Thoracic aorta (tissue), 2 donors: ENCODE results near the gene PIAS2. TPM values are rescaled to one million over a fixed set of nuclear protein-coding genes. Genes with fewer than 3 reads are reported as not detected.

ENCODE experiments used
- ATAC-seq: fragments of 150-250 bp; one replicate; pipeline ENCODE4 v1.8.0; 2017; ENCODE audit warnings: low read depth; ENCODE audit not compliant: insufficient number of reproducible peaks, low FRiP score
- DNase-seq: peaks from one replicate; pipeline ENCODE4 v3.0.0-alpha.2; 2020; ENCODE audit warnings: low spot score
- H3K27ac ChIP-seq, 2 donors: fragments of 200-600 bp; sonication (generic); 1 replicate in 1 of 2; 2 replicates in 1 of 2; pipeline ENCODE4 v1.5.1; 2016; ENCODE audit warnings: mild to moderate bottlenecking in 2 of 2, moderate library complexity in 2 of 2
- H3K27me3 ChIP-seq: fragments of 200-600 bp; sonication (generic); replicated peaks from 2 replicates; pipeline ENCODE4 v1.6.0; 2016; ENCODE audit warnings: mild to moderate bottlenecking; ENCODE audit not compliant: insufficient read depth
- H3K36me3 ChIP-seq: fragments of 200-600 bp; sonication (generic); one replicate; pipeline ENCODE4 v1.5.1; 2016
- H3K4me1 ChIP-seq, 2 donors: fragments of 200-600 bp; sonication (generic); 1 replicate in 1 of 2; 2 replicates in 1 of 2; pipeline versions ENCODE4 v1.5.1 to v1.6.0; 2016; ENCODE audit warnings: low read depth in 2 of 2, mild to moderate bottlenecking in 1 of 2; ENCODE audit not compliant: control insufficient read depth in 1 of 2
- H3K4me3 ChIP-seq: fragments of 200-600 bp; sonication (generic); 2 replicates; pipeline ENCODE4 v1.5.1; 2016; ENCODE audit warnings: mild to moderate bottlenecking
- H3K9me3 ChIP-seq: fragments of 200-600 bp; sonication (generic); 2 replicates; pipeline ENCODE4 v1.5.1; 2016
- total RNA-seq, 2 donors: library from RNA; depleted of rRNA; stranded (reverse); fragments of >200 nt; gene quantifications; one replicate each; pipeline versions ENCODE4 v1.1.0 to v1.2.3, GENCODE V29; 2016
- TF ChIP-seq, protein P1 (sequence below): fragments of 200-600 bp; sonication (generic); IDR thresholded peaks from one replicate; pipeline ENCODE4 v1.5.1; 2019; ENCODE audit warnings: antibody characterized with exemption

The PIAS2 gene
- total RNA-seq, 2 donors from 2014 or later: 30.6 to 38.2 TPM

- peaks cover 9 to 13% of the 10 kb centered on the region in 2 donors for H3K4me1 ChIP-seq
- peaks cover 14% of the 10 kb centered on the region for H3K36me3 ChIP-seq
- no peaks in the 10 kb centered on the region for H3K9me3 ChIP-seq
- no peak overlapping the region for H3K27ac ChIP-seq
- no peak overlapping the region for H3K4me3 ChIP-seq
- TF ChIP-seq, protein P1, sequence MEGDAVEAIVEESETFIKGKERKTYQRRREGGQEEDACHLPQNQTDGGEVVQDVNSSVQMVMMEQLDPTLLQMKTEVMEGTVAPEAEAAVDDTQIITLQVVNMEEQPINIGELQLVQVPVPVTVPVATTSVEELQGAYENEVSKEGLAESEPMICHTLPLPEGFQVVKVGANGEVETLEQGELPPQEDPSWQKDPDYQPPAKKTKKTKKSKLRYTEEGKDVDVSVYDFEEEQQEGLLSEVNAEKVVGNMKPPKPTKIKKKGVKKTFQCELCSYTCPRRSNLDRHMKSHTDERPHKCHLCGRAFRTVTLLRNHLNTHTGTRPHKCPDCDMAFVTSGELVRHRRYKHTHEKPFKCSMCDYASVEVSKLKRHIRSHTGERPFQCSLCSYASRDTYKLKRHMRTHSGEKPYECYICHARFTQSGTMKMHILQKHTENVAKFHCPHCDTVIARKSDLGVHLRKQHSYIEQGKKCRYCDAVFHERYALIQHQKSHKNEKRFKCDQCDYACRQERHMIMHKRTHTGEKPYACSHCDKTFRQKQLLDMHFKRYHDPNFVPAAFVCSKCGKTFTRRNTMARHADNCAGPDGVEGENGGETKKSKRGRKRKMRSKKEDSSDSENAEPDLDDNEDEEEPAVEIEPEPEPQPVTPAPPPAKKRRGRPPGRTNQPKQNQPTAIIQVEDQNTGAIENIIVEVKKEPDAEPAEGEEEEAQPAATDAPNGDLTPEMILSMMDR: no peak
- H3K27me3 ChIP-seq: no peaks in the 10 kb centered on the region
- DNase-seq: no peak
- no peak for ATAC-seq
Measured at GRCh38 chr18:46829947-46830346, 87.4 kb downstream of the PIAS2 start.

- no peak overlapping the region for H3K4me3 ChIP-seq
- TF ChIP-seq, protein P1: no peak
- peaks cover 9 to 13% of the 10 kb centered on the region in 2 donors for H3K4me1 ChIP-seq
- peaks cover 14% of the 10 kb centered on the region for H3K36me3 ChIP-seq
- DNase-seq: no peak
- no peaks in the 10 kb centered on the region for H3K27me3 ChIP-seq
- H3K27ac ChIP-seq: no peak overlapping the region
- no peak for ATAC-seq
- H3K9me3 ChIP-seq: no peaks in the 10 kb centered on the region
Measured at GRCh38 chr18:46829531-46829930, 87.8 kb downstream of the PIAS2 start.

DNA sequence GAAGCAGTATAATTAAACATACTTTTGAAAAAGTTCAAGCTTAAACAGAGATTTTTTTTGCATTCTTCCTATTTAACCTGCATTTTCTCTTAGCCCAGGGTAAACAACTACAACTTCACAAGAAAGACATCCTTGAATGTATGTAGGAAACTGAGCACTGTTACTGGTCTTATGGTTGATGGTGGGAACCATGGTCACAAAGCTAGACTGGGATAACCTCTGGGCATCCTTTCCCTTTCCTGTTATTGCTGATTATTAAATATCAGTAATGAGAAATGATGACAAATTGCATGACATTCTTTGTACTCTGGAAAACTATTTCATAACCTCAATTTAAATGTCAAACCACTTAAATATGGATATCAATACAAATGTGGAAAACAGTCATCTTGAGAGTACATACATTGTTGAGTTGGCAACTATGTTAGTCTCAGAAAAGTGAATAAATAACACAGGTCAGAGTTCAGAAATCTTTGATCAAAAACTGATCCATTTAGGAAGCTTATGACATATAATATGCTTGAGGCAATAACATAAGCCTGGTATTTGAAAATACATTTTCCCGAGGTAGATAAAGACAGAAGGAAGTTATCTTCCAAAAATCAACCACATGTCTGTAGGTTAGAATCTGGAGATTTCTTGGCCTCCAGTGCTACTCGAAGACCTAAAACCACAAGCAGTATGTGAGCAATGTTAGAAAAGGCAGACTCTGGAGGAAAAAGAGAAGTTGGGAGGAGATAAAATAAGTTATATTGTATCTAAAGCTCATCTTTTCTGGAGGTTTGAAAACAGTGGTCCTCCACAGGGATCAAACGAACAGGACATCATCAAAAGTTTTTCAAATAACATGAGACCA lies 95.2 kb downstream of the PIAS2 start:
- TF ChIP-seq, protein P1: no peak

DNA sequence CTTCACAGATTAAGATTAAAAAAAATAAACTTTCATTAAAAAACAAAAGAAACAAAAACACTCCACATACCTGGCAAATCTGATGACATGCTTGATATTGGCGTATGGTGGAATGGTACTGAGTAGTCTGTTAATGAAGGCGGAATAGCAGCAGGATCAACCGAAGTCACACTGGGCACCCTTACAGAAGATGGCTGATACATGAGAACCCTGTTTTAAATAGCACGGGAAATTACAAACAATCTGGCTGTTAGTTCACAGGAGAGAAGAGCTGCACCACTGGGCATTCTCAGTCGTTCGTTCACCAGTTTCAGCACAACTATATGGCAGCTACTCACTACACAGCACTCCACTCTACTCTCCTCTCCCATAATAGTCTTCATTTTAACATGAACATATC lies 96.4 kb downstream of the PIAS2 start:
- no peak overlapping the region for H3K27ac ChIP-seq
- H3K9me3 ChIP-seq: no peaks in the 10 kb centered on the region
- no peak overlapping the region for H3K4me3 ChIP-seq
- no peaks in the 10 kb centered on the region for H3K27me3 ChIP-seq
- H3K4me1 ChIP-seq: no peaks in the 10 kb centered on the region
- ATAC-seq: no peak
- H3K36me3 ChIP-seq: no peaks in the 10 kb centered on the region
- TF ChIP-seq, protein P1: no peak
- DNase-seq: no peak

More for the DNA sequence above, 95.2 kb downstream of the PIAS2 start:
- DNase-seq (no peak), ATAC-seq (no peak)
- Histone ChIP-seq H3K27ac (no peak overlapping the region), H3K4me3 (no peak overlapping the region), H3K4me1 (no peaks in the 10 kb centered on the region), H3K9me3 (no peaks in the 10 kb centered on the region), H3K27me3 (no peaks in the 10 kb centered on the region), H3K36me3 (peaks cover 3% of the 10 kb centered on the region)

- Histone ChIP-seq H3K4me3 (no peak overlapping the region), H3K36me3 (no peaks in the 10 kb centered on the region), H3K27ac (no peak overlapping the region), H3K4me1 (no peaks in the 10 kb centered on the region), H3K27me3 (no peaks in the 10 kb centered on the region), H3K9me3 (no peaks in the 10 kb centered on the region)
- no peak for DNase-seq
- no peak for ATAC-seq
- TF ChIP-seq, protein P1: no peak
Measured at GRCh38 chr18:46815661-46816060, 101.6 kb downstream of the PIAS2 start.
